GM12878 (cell line): ENCODE results near the gene DDX50. TPM values are rescaled to one million over a fixed set of nuclear protein-coding genes. Genes with fewer than 3 reads are reported as not detected.
"Not testable (repeated sequence)": the region's sequence is repeated elsewhere in the genome, so short reads cannot be mapped to it uniquely, and the experiment has no call there.

Experiments
- ATAC-seq: fragments of 200-7000 bp; cut with Tn5 transposase; 3 replicates; pipeline ENCODE4 v1.9.1; 2020; ENCODE audit warnings: mild to moderate bottlenecking, moderate library complexity
- BruUV-seq: library from RNA; stranded (reverse); fragments of 400-500 nt; replicated peaks from 2 replicates; lab custom pipeline; 2021; lab: Mats Ljungman, UMichigan
- CTCF ChIA-PET: fragments of 300-600 bp; sonication (Branson Sonifier 250); formaldehyde crosslinking; extraction: SDS; loops from one replicate; lab custom pipeline; 2021; ENCODE audit warnings: inconsistent platforms; lab: Yijun Ruan, JAX
- POLR2A ChIA-PET: fragments of 350-600 bp; formaldehyde crosslinking; extraction: SDS; loops from one replicate; lab custom pipeline; 2021; ENCODE audit warnings: inconsistent platforms; lab: Charles Lee
- RAD21 ChIA-PET: fragments of 300-600 bp; sonication (Branson Sonifier 250); formaldehyde crosslinking; loops from one replicate; lab custom pipeline; 2023; ENCODE audit warnings: antibody characterized with exemption; ENCODE audit not compliant: unreplicated experiment; lab: Charles Lee
- SMC1A ChIA-PET: fragments of 300-600 bp; sonication (Branson Sonifier 250); formaldehyde crosslinking; loops from one replicate; lab custom pipeline; 2023; ENCODE audit not compliant: unreplicated experiment, uncharacterized antibody; lab: Charles Lee
- DNase-seq: peaks from one replicate; pipeline ENCODE4 v3.0.0-alpha.2; 2011; ENCODE audit warnings: low read depth, low spot score
- FAIRE-seq: peaks from 3 replicates; lab custom pipeline; 2011; peaks lifted over from hg19 to GRCh38; lab: Jason Lieb, UNC
- H2AFZ ChIP-seq: 2 replicates; pipeline ENCODE4 v1.6.0; 2011; ENCODE audit warnings: low read depth, low read length, control low read depth; ENCODE audit not compliant: control insufficient read depth
- H3K27ac ChIP-seq: 2 replicates; pipeline ENCODE4 v1.5.1; 2011; ENCODE audit warnings: control low read depth; ENCODE audit not compliant: control insufficient read depth, insufficient read depth
- H3K27me3 ChIP-seq, 2 experiments: replicated peaks in 1 of 2; 2 replicates each; pipeline versions ENCODE4 v1.6.0 to v1.6.1; 2011; ENCODE audit warnings: low read length in 1 of 2; ENCODE audit not compliant: control insufficient read depth in 2 of 2, insufficient read depth in 2 of 2
- H3K36me3 ChIP-seq, 2 experiments: 2 replicates each; pipeline ENCODE4 v1.5.1; 2011; ENCODE audit warnings: low read length in 1 of 2; ENCODE audit not compliant: control insufficient read depth in 2 of 2, insufficient read depth in 2 of 2
- H3K4me1 ChIP-seq: 2 replicates; pipeline ENCODE4 v1.6.1; 2011; ENCODE audit warnings: mild to moderate bottlenecking, low read length, moderate library complexity, mixed read lengths; ENCODE audit not compliant: control insufficient read depth, insufficient read depth
- H3K4me2 ChIP-seq: 2 replicates; pipeline ENCODE4 v1.6.0; 2011; ENCODE audit warnings: control low read depth; ENCODE audit not compliant: control insufficient read depth, insufficient read depth
- H3K4me3 ChIP-seq: fragments of 200-600 bp; sonication (generic); 2 replicates; pipeline ENCODE4 v1.5.1; 2016
- H3K79me2 ChIP-seq: 2 replicates; pipeline ENCODE4 v1.6.0; 2011; ENCODE audit warnings: low read length; ENCODE audit not compliant: control insufficient read depth, insufficient read depth
- H3K9ac ChIP-seq: 2 replicates; pipeline ENCODE4 v1.8.0; 2011; ENCODE audit warnings: low read length, control low read depth, mixed read lengths; ENCODE audit not compliant: control insufficient read depth, insufficient read depth
- H3K9me3 ChIP-seq: replicated peaks from 3 replicates; pipeline ENCODE4 v1.5.1; 2011; ENCODE audit warnings: mild to moderate bottlenecking, low read length; ENCODE audit not compliant: control insufficient read depth, insufficient read depth
- H4K20me1 ChIP-seq: 2 replicates; pipeline ENCODE4 v1.6.0; 2011; ENCODE audit not compliant: control insufficient read depth, insufficient read depth
- GABPA ChIP-seq: IDR thresholded peaks from 2 replicates; pipeline ENCODE4 v1.6.1; 2014; ENCODE audit warnings: antibody characterized with exemption, low read depth, mild to moderate bottlenecking, inconsistent platforms
- RAD51 ChIP-seq: fragments of 450-650 bp; IDR thresholded peaks from 2 replicates; pipeline ENCODE4 v1.6.1; 2016; ENCODE audit warnings: moderate library complexity, mild to moderate bottlenecking, inconsistent platforms
- TCF12 ChIP-seq: IDR thresholded peaks from 2 replicates; pipeline ENCODE4 v1.6.1; 2011; ENCODE audit warnings: low read depth, mild to moderate bottlenecking, low read length
- ZBTB40 ChIP-seq: fragments of 450-650 bp; IDR thresholded peaks from 2 replicates; pipeline ENCODE4 v1.6.1; 2016; ENCODE audit warnings: mild to moderate bottlenecking, moderate library complexity, borderline replicate concordance
- in situ Hi-C: fragments of 300-500 bp; cut with MboI; formaldehyde crosslinking; loops from 9 replicates; pipeline ENCODE4 v1.14.3; 2018; ENCODE audit warnings: mixed read lengths
- intact Hi-C: fragments of 100-400 bp; cut with micrococcal nuclease; formaldehyde crosslinking; loops from one replicate; pipeline ENCODE4 v1.14.2; 2022; ENCODE audit not compliant: unreplicated experiment
- polyA plus RNA-seq, 11 experiments: library from polyadenylated mRNA; depleted of rRNA in 4 of 11; unstranded in 6 of 11; stranded (reverse) in 5 of 11; fragments of >200 nt; fragmentation: Nextera tagmentation in 4 of 11; fragmentation: Illumina TruSeq in 1 of 11; extraction: Ambion mirVana in 4 of 11; extraction: Trizol in 1 of 11; gene quantifications; 1 replicate in 1 of 11; 2 replicates in 10 of 11; pipeline versions ENCODE4 v1.2.1 to v1.2.3, GENCODE V29; 2011 to 2016; ENCODE audit warnings: inconsistent platforms in 2 of 11, missing spikeins in 2 of 11, low read depth in 1 of 11
- total RNA-seq, 4 experiments: library from RNA; depleted of rRNA in 3 of 4; stranded (reverse); fragments of >200 nt in 3 of 4; fragmentation: Illumina TruSeq in 1 of 4; extraction: Trizol in 1 of 4; gene quantifications; 2 replicates each; pipeline versions ENCODE4 v1.2.1 to v1.2.3, GENCODE V29; 2013 to 2021
- TF ChIP-seq, protein P1 (sequence below): fragments of 450-650 bp; IDR thresholded peaks from 2 replicates; pipeline ENCODE4 v1.6.1; 2018; ENCODE audit warnings: mild to moderate bottlenecking, low read depth, moderate library complexity; ENCODE audit not compliant: partially characterized antibody

The DDX50 gene
- total and polyA plus RNA-seq, 10 of the 15 experiments (the other 5 are each of a cell fraction or from before 2014, with no cell fraction given): 24.9 to 52.0 (median 36.8) TPM

- TF ChIP-seq ZBTB40: no peak
- no peak for TF ChIP-seq RAD51
- TF ChIP-seq, protein P1, sequence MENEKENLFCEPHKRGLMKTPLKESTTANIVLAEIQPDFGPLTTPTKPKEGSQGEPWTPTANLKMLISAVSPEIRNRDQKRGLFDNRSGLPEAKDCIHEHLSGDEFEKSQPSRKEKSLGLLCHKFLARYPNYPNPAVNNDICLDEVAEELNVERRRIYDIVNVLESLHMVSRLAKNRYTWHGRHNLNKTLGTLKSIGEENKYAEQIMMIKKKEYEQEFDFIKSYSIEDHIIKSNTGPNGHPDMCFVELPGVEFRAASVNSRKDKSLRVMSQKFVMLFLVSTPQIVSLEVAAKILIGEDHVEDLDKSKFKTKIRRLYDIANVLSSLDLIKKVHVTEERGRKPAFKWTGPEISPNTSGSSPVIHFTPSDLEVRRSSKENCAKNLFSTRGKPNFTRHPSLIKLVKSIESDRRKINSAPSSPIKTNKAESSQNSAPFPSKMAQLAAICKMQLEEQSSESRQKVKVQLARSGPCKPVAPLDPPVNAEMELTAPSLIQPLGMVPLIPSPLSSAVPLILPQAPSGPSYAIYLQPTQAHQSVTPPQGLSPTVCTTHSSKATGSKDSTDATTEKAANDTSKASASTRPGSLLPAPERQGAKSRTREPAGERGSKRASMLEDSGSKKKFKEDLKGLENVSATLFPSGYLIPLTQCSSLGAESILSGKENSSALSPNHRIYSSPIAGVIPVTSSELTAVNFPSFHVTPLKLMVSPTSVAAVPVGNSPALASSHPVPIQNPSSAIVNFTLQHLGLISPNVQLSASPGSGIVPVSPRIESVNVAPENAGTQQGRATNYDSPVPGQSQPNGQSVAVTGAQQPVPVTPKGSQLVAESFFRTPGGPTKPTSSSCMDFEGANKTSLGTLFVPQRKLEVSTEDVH: no peak
- TF ChIP-seq GABPA: no peak
- no peak for TF ChIP-seq TCF12
- TF ChIP-seq, all 136 proteins: peak for 0
Observed at GRCh38 chr10:68938884-68939283, 37.8 kb downstream of the DDX50 start (continued).

DNA sequence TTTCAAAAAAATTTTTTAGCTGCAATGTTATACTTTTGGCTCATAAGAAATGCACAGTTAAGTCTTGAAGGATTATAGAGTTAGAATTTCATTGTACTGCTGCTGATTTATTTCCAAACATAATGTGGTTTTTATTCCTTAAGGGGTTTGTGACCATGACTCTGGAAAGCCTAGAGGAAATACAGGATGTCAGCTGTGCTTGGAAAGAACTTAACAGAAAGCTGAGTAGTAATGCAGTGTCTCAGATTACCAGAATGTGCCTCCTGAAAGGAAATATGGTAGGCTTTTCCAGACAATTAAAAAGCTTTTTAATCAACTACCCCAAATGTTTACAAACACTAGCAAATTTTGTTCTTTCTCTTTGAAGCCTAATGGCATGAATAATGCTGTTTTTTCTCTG is 39.8 kb downstream of the DDX50 start:
- DNase-seq, POLR2A ChIA-PET, ATAC-seq, H3K4me2 ChIP-seq, RAD21 ChIA-PET, H3K27me3 ChIP-seq, H3K27ac ChIP-seq, H3K79me2 ChIP-seq, H2AFZ ChIP-seq, H3K9me3 ChIP-seq, H3K4me1 ChIP-seq, BruUV-seq, H3K4me3 ChIP-seq, in situ Hi-C loops, FAIRE-seq, intact Hi-C loops, H3K9ac ChIP-seq, H3K36me3 ChIP-seq, H4K20me1 ChIP-seq: not testable (repeated sequence)
- ChIA-PET CTCF (interaction anchor here (1.3 to 3.5 kb wide), 2 partner anchors 15 to 16 kb away, joined by 3 to 14 read pairs; partner anchors contain the start of gene DDX21), SMC1A (interaction anchor here (0.6 to 1.4 kb wide), 2 partner anchors 14 to 17 kb away, joined by 3 to 4 read pairs; no protein-coding TSS in a partner anchor)
